H1 (cell line): ENCODE data around the gene NPR1. TPM values are rescaled to one million over a fixed set of nuclear protein-coding genes. Genes with fewer than 3 reads are reported as not detected.

ENCODE experiments used
- CTCF ChIA-PET: fragments of 300-600 bp; sonication (Branson Sonifier 250); formaldehyde crosslinking; loops from one replicate; lab custom pipeline; 2021; ENCODE audit not compliant: partially characterized antibody; lab: Charles Lee
- POLR2A ChIA-PET: fragments of 300-600 bp; sonication (Branson Sonifier 250); formaldehyde crosslinking; loops from one replicate; lab custom pipeline; 2021; ENCODE audit warnings: inconsistent platforms; ENCODE audit not compliant: partially characterized antibody; lab: Charles Lee
- DNase-seq, 2 experiments: peaks; one replicate each; pipeline versions ENCODE4 v3.0.0 to v3.0.0-alpha.2; 2010 to 2022; ENCODE audit warnings: low spot score in 2 of 2, low read depth in 1 of 2, mixed read lengths in 1 of 2
- FAIRE-seq: peaks from 2 replicates; lab custom pipeline; 2011; peaks lifted over from hg19 to GRCh38; lab: Jason Lieb, UNC
- H2AFZ ChIP-seq: 2 replicates; pipeline ENCODE4 v1.8.1; 2012; ENCODE audit warnings: low read length, inconsistent platforms
- H2AK5ac ChIP-seq: 2 replicates; pipeline ENCODE4 v1.6.1; 2013; ENCODE audit warnings: low read depth, low read length
- H2BK120ac ChIP-seq: replicated peaks from 2 replicates; pipeline ENCODE3; 2013; ENCODE audit warnings: low read depth, low read length, inconsistent platforms
- H2BK12ac ChIP-seq: 2 replicates; pipeline ENCODE4 v1.6.1; 2013; ENCODE audit warnings: low read depth, low read length
- H2BK15ac ChIP-seq: 2 replicates; pipeline ENCODE4 v1.6.1; 2013; ENCODE audit warnings: low read length
- H2BK20ac ChIP-seq: 2 replicates; pipeline ENCODE4 v1.6.1; 2013; ENCODE audit warnings: low read length
- H2BK5ac ChIP-seq: 2 replicates; pipeline ENCODE4 v1.6.1; 2013; ENCODE audit warnings: low read depth, low read length
- H3K14ac ChIP-seq: 2 replicates; pipeline ENCODE4 v1.6.1; 2013; ENCODE audit warnings: inconsistent platforms; ENCODE audit not compliant: insufficient read length
- H3K18ac ChIP-seq: 2 replicates; pipeline ENCODE4 v1.6.1; 2013; ENCODE audit warnings: low read length; ENCODE audit errors: extremely low read depth
- H3K23ac ChIP-seq: 2 replicates; pipeline ENCODE4 v1.6.1; 2013; ENCODE audit warnings: inconsistent platforms; ENCODE audit not compliant: insufficient read length
- H3K23me2 ChIP-seq: 2 replicates; pipeline ENCODE4 v1.6.1; 2013; ENCODE audit warnings: low read depth, low read length
- H3K27ac ChIP-seq: 2 replicates; pipeline ENCODE4 v1.6.1; 2011; ENCODE audit warnings: low read depth, low read length, inconsistent platforms
- H3K27me3 ChIP-seq, 4 experiments: replicated peaks in 1 of 4; 1 replicate in 1 of 4; 2 replicates in 3 of 4; pipeline versions ENCODE4 v1.6.1 to v1.8.1; 2011 to 2013; ENCODE audit warnings: low read length in 3 of 4, mild to moderate bottlenecking in 3 of 4, inconsistent platforms in 2 of 4, mixed read lengths in 2 of 4, moderate library complexity in 1 of 4; ENCODE audit not compliant: control insufficient read depth in 3 of 4, insufficient read depth in 3 of 4; ENCODE audit errors: extremely low read depth in 1 of 4
- H3K36me3 ChIP-seq, 4 experiments: 2 replicates each; pipeline versions ENCODE4 v1.6.1 to v1.8.1; 2011 to 2013; ENCODE audit warnings: mild to moderate bottlenecking in 4 of 4, low read length in 3 of 4, moderate library complexity in 2 of 4, control low read depth in 1 of 4, inconsistent platforms in 1 of 4; ENCODE audit not compliant: insufficient read depth in 4 of 4, control insufficient read depth in 2 of 4
- H3K4ac ChIP-seq: replicated peaks from 2 replicates; pipeline ENCODE3; 2013; ENCODE audit warnings: low read length, low read depth, mixed read lengths, inconsistent platforms; ENCODE audit not compliant: insufficient read length
- H3K4me1 ChIP-seq, 4 experiments: replicated peaks in 1 of 4; 1 replicate in 1 of 4; 2 replicates in 3 of 4; pipeline versions ENCODE4 v1.6.1 to v1.8.1; 2011 to 2013; ENCODE audit warnings: low read length in 3 of 4, inconsistent platforms in 2 of 4, mixed read lengths in 1 of 4; ENCODE audit not compliant: insufficient read depth in 4 of 4, control insufficient read depth in 3 of 4
- H3K4me2 ChIP-seq, 2 experiments: 2 replicates each; pipeline versions ENCODE4 v1.6.1 to v1.8.1; 2011 to 2013; ENCODE audit warnings: low read depth in 2 of 2, low read length in 2 of 2, control low read depth in 1 of 2, inconsistent platforms in 1 of 2, mild to moderate bottlenecking in 1 of 2; ENCODE audit not compliant: insufficient read depth in 1 of 2
- H3K4me3 ChIP-seq, 4 experiments: fragments of 200-600, 300-600 bp in 1 of 4; sonication (generic), shearing (Covaris generic), sonication (Bioruptor Twin) in 1 of 4; 2 replicates each; pipeline versions ENCODE4 v1.5.1 to v1.8.1; 2011 to 2016; ENCODE audit warnings: low read length in 4 of 4, low read depth in 3 of 4, control low read depth in 2 of 4, inconsistent platforms in 2 of 4, mild to moderate bottlenecking in 2 of 4, mixed read lengths in 1 of 4, moderate library complexity in 1 of 4; ENCODE audit not compliant: insufficient read depth in 2 of 4; ENCODE audit errors: extremely low read depth in 1 of 4
- H3K56ac ChIP-seq: replicated peaks from 2 replicates; pipeline ENCODE3; 2013; ENCODE audit warnings: low read depth, mild to moderate bottlenecking, mixed read lengths, low read length, inconsistent platforms; ENCODE audit not compliant: insufficient read length
- H3K79me1 ChIP-seq: 2 replicates; pipeline ENCODE4 v1.6.1; 2013; ENCODE audit warnings: low read depth, low read length, control low read depth
- H3K79me2 ChIP-seq, 2 experiments: 2 replicates each; pipeline versions ENCODE4 v1.6.1 to v1.8.1; 2012 to 2013; ENCODE audit warnings: low read length in 2 of 2, mild to moderate bottlenecking in 2 of 2, inconsistent platforms in 1 of 2; ENCODE audit not compliant: insufficient read depth in 2 of 2, control insufficient read depth in 1 of 2
- H3K9ac ChIP-seq, 4 experiments: replicated peaks in 1 of 4; 1 replicate in 1 of 4; 2 replicates in 3 of 4; pipeline versions ENCODE4 v1.6.1 to v1.8.1; 2011 to 2013; ENCODE audit warnings: low read depth in 3 of 4, low read length in 3 of 4, control low read depth in 2 of 4, mild to moderate bottlenecking in 2 of 4, moderate library complexity in 2 of 4, inconsistent platforms in 1 of 4; ENCODE audit errors: extremely low read depth in 1 of 4
- H3K9me3 ChIP-seq, 2 experiments: 2 replicates each; pipeline versions ENCODE4 v1.6.1 to v1.8.1; 2012 to 2013; ENCODE audit warnings: mild to moderate bottlenecking in 2 of 2, moderate library complexity in 2 of 2, control low read depth in 1 of 2, inconsistent platforms in 1 of 2, low read depth in 1 of 2, low read length in 1 of 2, mixed read lengths in 1 of 2; ENCODE audit not compliant: insufficient read depth in 2 of 2
- H4K20me1 ChIP-seq, 2 experiments: replicated peaks in 1 of 2; 2 replicates each; pipeline versions ENCODE3 to v1.8.1; 2011 to 2013; ENCODE audit warnings: inconsistent platforms in 2 of 2, low read length in 2 of 2, mild to moderate bottlenecking in 1 of 2; ENCODE audit not compliant: insufficient read depth in 2 of 2, control insufficient read depth in 1 of 2
- H4K5ac ChIP-seq: 2 replicates; pipeline ENCODE4 v1.6.1; 2013; ENCODE audit warnings: low read length, low read depth, mixed read lengths, inconsistent platforms; ENCODE audit not compliant: insufficient read length
- H4K8ac ChIP-seq: 2 replicates; pipeline ENCODE4 v1.8.0; 2013; ENCODE audit warnings: mild to moderate bottlenecking, moderate library complexity, low read length, inconsistent platforms; ENCODE audit not compliant: insufficient read depth; ENCODE audit errors: extremely low read depth
- H4K91ac ChIP-seq: replicated peaks from 2 replicates; pipeline ENCODE3; 2013; ENCODE audit warnings: low read length, mixed read lengths, inconsistent platforms; ENCODE audit not compliant: insufficient read length
- ASH2L ChIP-seq: fragments of 200-600, 300-600 bp; sonication (generic); IDR thresholded peaks from one replicate; pipeline ENCODE4 v1.7.1; 2017; ENCODE audit warnings: low read length
- GABPA ChIP-seq: IDR thresholded peaks from 2 replicates; pipeline ENCODE4 v1.6.1; 2011; ENCODE audit warnings: mild to moderate bottlenecking, low read length, moderate library complexity, borderline replicate concordance; ENCODE audit not compliant: insufficient read depth
- WGBS, 2 experiments: shearing (Covaris generic) in 1 of 2; methylation state at CpG; one replicate each; pipeline versions ENCODE4 v1.1.6 to v1.1.7; 2013 to 2015; ENCODE audit warnings: low lambda C conversion rate in 2 of 2, mixed read lengths in 2 of 2, inconsistent platforms in 1 of 2, low coverage in 1 of 2, missing lambda C conversion rate in 1 of 2; ENCODE audit not compliant: insufficient replicate concordance in 2 of 2, insufficient coverage in 1 of 2, insufficient read length in 1 of 2; ENCODE audit errors: extremely low coverage in 1 of 2, missing lambda C conversion rate in 1 of 2; 5-methylcytosine and 5-hydroxymethylcytosine counted together
- long read RNA-seq, 2 experiments: library from RNA in 1 of 2; library from capped mRNA in 1 of 2; stranded (forward); transcript quantifications; one replicate each; pipeline ENCODE4 v2.0.0, GENCODE V29; 2021; ENCODE audit warnings: inconsistent platforms in 1 of 2
- polyA minus RNA-seq, 3 experiments: library from RNA; depleted of rRNA, polyadenylated mRNA; stranded (reverse); fragments of >200 nt; gene quantifications; 1 replicate in 2 of 3; 2 replicates in 1 of 3; pipeline ENCODE4 v1.2.3, GENCODE V29; 2011
- polyA plus RNA-seq, 7 experiments: library from polyadenylated mRNA; depleted of rRNA in 3 of 7; stranded (reverse) in 5 of 7; unstranded in 2 of 7; fragments of >200 nt in 5 of 7; fragments of 200-250 nt in 2 of 7; gene quantifications; 1 replicate in 5 of 7; 2 replicates in 1 of 7; 4 replicates in 1 of 7; pipeline versions ENCODE4 v1.2.1 to v1.2.3, GENCODE V29; 2011 to 2013; ENCODE audit warnings: missing spikeins in 2 of 7, mixed read lengths in 2 of 7
- total RNA-seq: library from RNA; stranded (reverse); fragmentation: NEBNext Ultra II Directional; extraction: Animal tissue kit (Norgen Biotek cat#: 25700); gene quantifications from 2 replicates; pipeline ENCODE4 v1.2.1, GENCODE V29; 2021

Gene NPR1
- 11.1 and 13.2 TPM in 2 replicates for total RNA-seq
- 10.5 and 11.7 TPM in 2 replicates for polyA plus RNA-seq (2011; rRNA removed)
- 9.3 TPM for polyA plus RNA-seq (2011; cell fraction: cytosol; rRNA removed)
- polyA plus RNA-seq (2011; cell fraction: nucleus; rRNA removed), result 27.4 TPM
- polyA plus RNA-seq (2012, experiment 1 of 2), result 13.3 to 18.1 TPM (median 15.8 TPM) in 4 replicates
- polyA plus RNA-seq (2012, experiment 2 of 2), result 10.9 TPM
- polyA plus RNA-seq (2013, experiment 1 of 2), result 7.8 TPM
- polyA plus RNA-seq (2013, experiment 2 of 2), result 7.8 TPM
- polyA minus RNA-seq (2011; rRNA and poly(A)+ RNA removed), result 10.5 and 14.8 TPM in 2 replicates
- 6.9 TPM for polyA minus RNA-seq (2011; cell fraction: cytosol; rRNA and poly(A)+ RNA removed)
- polyA minus RNA-seq (2011; cell fraction: nucleus; rRNA and poly(A)+ RNA removed), result 5.0 TPM
- long read RNA-seq, experiment 1, full-length matches to known transcripts, result 1 of 6 reads
- long read RNA-seq, experiment 1, partial matches to known transcripts, result 5 of 6 reads
- long read RNA-seq, experiment 1, other reads (novel, unspliced or antisense), result 0 of 6 reads
- long read RNA-seq, experiment 2, full-length matches to known transcripts, result 1 of 3 reads
- long read RNA-seq, experiment 2, partial matches to known transcripts, result 1 of 3 reads
- long read RNA-seq, experiment 2, other reads (novel, unspliced or antisense), result 1 of 3 reads

DNA sequence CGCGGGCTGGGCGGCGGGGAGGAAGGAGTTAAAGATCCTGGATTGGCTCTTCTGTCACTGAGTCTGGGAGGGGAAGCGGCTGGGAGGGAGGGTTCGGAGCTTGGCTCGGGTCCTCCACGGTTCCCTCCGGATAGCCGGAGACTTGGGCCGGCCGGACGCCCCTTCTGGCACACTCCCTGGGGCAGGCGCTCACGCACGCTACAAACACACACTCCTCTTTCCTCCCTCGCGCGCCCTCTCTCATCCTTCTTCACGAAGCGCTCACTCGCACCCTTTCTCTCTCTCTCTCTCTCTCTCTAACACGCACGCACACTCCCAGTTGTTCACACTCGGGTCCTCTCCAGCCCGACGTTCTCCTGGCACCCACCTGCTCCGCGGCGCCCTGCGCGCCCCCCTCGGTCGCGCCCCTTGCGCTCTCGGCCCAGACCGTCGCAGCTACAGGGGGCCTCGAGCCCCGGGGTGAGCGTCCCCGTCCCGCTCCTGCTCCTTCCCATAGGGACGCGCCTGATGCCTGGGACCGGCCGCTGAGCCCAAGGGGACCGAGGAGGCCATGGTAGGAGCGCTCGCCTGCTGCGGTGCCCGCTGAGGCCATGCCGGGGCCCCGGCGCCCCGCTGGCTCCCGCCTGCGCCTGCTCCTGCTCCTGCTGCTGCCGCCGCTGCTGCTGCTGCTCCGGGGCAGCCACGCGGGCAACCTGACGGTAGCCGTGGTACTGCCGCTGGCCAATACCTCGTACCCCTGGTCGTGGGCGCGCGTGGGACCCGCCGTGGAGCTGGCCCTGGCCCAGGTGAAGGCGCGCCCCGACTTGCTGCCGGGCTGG lies at the start of gene NPR1:
Gene NPR1 (plus strand): TSS at position 170 of the 818 bp plus-strand sequence. CDS start 421 bp downstream, at position 591.
- no peak within 1 kb of the TSS for H3K14ac ChIP-seq
- H3K56ac ChIP-seq, result peak within 1 kb of the TSS; percentile 62

More for the DNA sequence above, at the start of gene NPR1:
- Histone ChIP-seq H2BK20ac (no peak within 1 kb of the TSS), H3K27me3 (peaks cover 0 to 21% (median 9%) of the 10 kb centered on the region in 4 experiments; a peak in 5 of 7 replicates), H4K8ac (peak within 1 kb of the TSS; percentile 76), H3K36me3 (no peaks in the 10 kb centered on the region), H2BK5ac (peak within 1 kb of the TSS; percentile 80; the same call in 1 of the 2 replicates), H3K79me2 (no peaks in the 10 kb centered on the region), H4K91ac (peak within 1 kb of the TSS; percentile 93), H3K4me3 (peak within 1 kb of the TSS; percentile 38 to 76 (median 69)), H2BK12ac (peak within 1 kb of the TSS; percentile 98; the same call in 1 of the 2 replicates), H3K79me1 (no peaks in the 10 kb centered on the region), H4K5ac (no peak within 1 kb of the TSS), H3K9ac (peak within 1 kb of the TSS in 2 of 4 experiments; percentile 36 to 38; a peak in 2 of 7 replicates), H4K20me1 (no peaks in the 10 kb centered on the region), H3K4me1 (peaks cover 3 to 9% (median 6%) of the 10 kb centered on the region in 4 experiments; a peak in 6 of 7 replicates), H3K18ac (peak within 1 kb of the TSS; percentile 90), H2AK5ac (no peak within 1 kb of the TSS), H3K23ac (no peak within 1 kb of the TSS), H3K23me2 (peaks cover 26% of the 10 kb centered on the region), H3K9me3 (no peaks in the 10 kb centered on the region), H3K4me2 (peak within 1 kb of the TSS; percentile 82 to 97), H3K4ac (peak within 1 kb of the TSS; percentile 94), H2BK15ac (peak within 1 kb of the TSS; percentile 92; the same call in 1 of the 2 replicates), H2AFZ (peak within 1 kb of the TSS; percentile 36; the same call in 1 of the 2 replicates), H3K27ac (no peak within 1 kb of the TSS), H2BK120ac (peak within 1 kb of the TSS; percentile 45)
- CTCF ChIA-PET, result interaction anchor here (0.7 to 14.0 kb wide), 20 partner anchors 8 to 287 kb away, joined by 3 to 190 read pairs (median 6); partner anchors contain the start of gene SLC27A3
- DNase-seq (peak in 1 of 2 experiments; percentile 60), FAIRE-seq (no peak)
- TF ChIP-seq ASH2L (peak; percentile 19), GABPA (no peak)
- WGBS, 2 experiments, result 1% methylated on average over 62 of the region's 78 CpGs; no CpG with 5 or more reads in 1 of the 2 experiments
- POLR2A ChIA-PET, result interaction anchor here (0.9 to 4.0 kb wide), 16 partner anchors 13 to 312 kb away, joined by 3 to 17 read pairs (median 5); partner anchors contain the start of genes CREB3L4, INTS3 and RPS27
